ENCODE data around the gene WDHD1.
"Not testable (repeated sequence)": the region's sequence is repeated elsewhere in the genome, so short reads cannot be mapped to it uniquely, and the experiment has no call there.

WDHD1 gene

GRCh38 chr14:55026793-55027561, at the start of gene WDHD1, which contains the start of gene SOCS4:
TSS of gene WDHD1 (minus strand) at chr14:55027099. CDS start at chr14:55026787, 312 bp downstream.
TSS of gene SOCS4 (plus strand) at chr14:55027236. CDS start at chr14:55043042, 15,806 bp downstream.
- DNase-seq = peak; percentile 74

- DNase-seq = peak; percentile 28
These were observed 48.8 kb upstream of the WDHD1 start for GRCh38 chr14:55075628-55076175.

GRCh38 chr14:55074662-55075061, 47.8 kb upstream of the WDHD1 start:
- DNase-seq = no peak

- peak; percentile 65 for DNase-seq
These were observed 47.0 kb upstream of the WDHD1 start for GRCh38 chr14:55073856-55074255.

- DNase-seq = peak; percentile 90
These were observed 45.2 kb upstream of the WDHD1 start for GRCh38 chr14:55071870-55072640.

GRCh38 chr14:55070981-55071411, 44.1 kb upstream of the WDHD1 start:
- no peak for DNase-seq

- no peak for DNase-seq
These were observed 39.3 kb upstream of the WDHD1 start for GRCh38 chr14:55066223-55066622.

- no peak for DNase-seq
These were observed 38.5 kb upstream of the WDHD1 start for GRCh38 chr14:55065411-55065810.

GRCh38 chr14:55064896-55065295, 38.0 kb upstream of the WDHD1 start:
- DNase-seq = not testable (repeated sequence)

- DNase-seq = no peak
These were observed 35.8 kb upstream of the WDHD1 start for GRCh38 chr14:55062517-55063351.

GRCh38 chr14:55059333-55059732, 32.4 kb upstream of the WDHD1 start:
- no peak for DNase-seq

- DNase-seq = no peak
These were observed 31.0 kb upstream of the WDHD1 start for GRCh38 chr14:55057919-55058318.

- no peak for DNase-seq
These were observed 27.2 kb upstream of the WDHD1 start for GRCh38 chr14:55054098-55054497.

- DNase-seq = no peak
These were observed 26.6 kb upstream of the WDHD1 start for GRCh38 chr14:55053500-55053899.

- DNase-seq = no peak
These were observed 26.1 kb upstream of the WDHD1 start for GRCh38 chr14:55053018-55053417.

- peak; percentile 52 for DNase-seq
These were observed 25.5 kb upstream of the WDHD1 start for GRCh38 chr14:55052269-55052930.

- DNase-seq = peak; percentile 80
These were observed 24.7 kb upstream of the WDHD1 start, which contains the start of gene MAPK1IP1L for GRCh38 chr14:55051423-55052268. TSS of gene MAPK1IP1L (plus strand) at chr14:55051647. CDS start at chr14:55061684, 10,037 bp downstream.

- DNase-seq = no peak
These were observed 24.2 kb upstream of the WDHD1 start for GRCh38 chr14:55051165-55051422.

- no peak for DNase-seq
These were observed 22.1 kb upstream of the WDHD1 start for GRCh38 chr14:55048900-55049436.

- no peak for DNase-seq
These were observed 20.6 kb upstream of the WDHD1 start for GRCh38 chr14:55047301-55048053.

All from amniotic stem cell (primary cell).